Activated CD8-positive, alpha-beta T cell treated with anti-CD3 and anti-CD28 coated beads for 36 hours (primary cell): ENCODE measurements around the gene LHFPL3. TPM values are rescaled to one million over a fixed set of nuclear protein-coding genes. Genes with fewer than 3 reads are reported as not detected.

Source experiments
- ATAC-seq: fragments of 200-7000 bp; cut with Tn5 transposase; one replicate; pipeline ENCODE4 v1.10.0; 2021; ENCODE audit warnings: mild to moderate bottlenecking, moderate library complexity
- CTCF ChIA-PET: fragments of 350-600 bp; sonication (Branson Sonifier 250); formaldehyde crosslinking; loops from one replicate; lab custom pipeline; 2021; ENCODE audit warnings: antibody characterized with exemption; lab: Charles Lee
- POLR2A ChIA-PET: fragments of 350-600 bp; sonication (Branson Sonifier 250); formaldehyde crosslinking; loops from one replicate; lab custom pipeline; 2021; ENCODE audit warnings: antibody characterized with exemption; lab: Charles Lee
- DNase-seq: peaks from one replicate; pipeline ENCODE4 v3.0.0-alpha.2; 2020
- H3K27ac Mint-ChIP-seq: one replicate; pipeline ENCODE4 v1.8.0; 2021; ENCODE audit warnings: mild to moderate bottlenecking, mixed read lengths
- H3K27me3 Mint-ChIP-seq: one replicate; pipeline ENCODE4 v1.8.0; 2021; ENCODE audit warnings: mixed read lengths
- H3K36me3 Mint-ChIP-seq: one replicate; pipeline ENCODE4 v1.8.0; 2021; ENCODE audit warnings: low read depth, mixed read lengths
- H3K4me1 Mint-ChIP-seq: one replicate; pipeline ENCODE4 v1.8.0; 2021; ENCODE audit warnings: low read depth, mixed read lengths
- H3K4me3 Mint-ChIP-seq: one replicate; pipeline ENCODE4 v1.8.0; 2021; ENCODE audit warnings: mild to moderate bottlenecking, moderate library complexity, mixed read lengths
- H3K9me3 Mint-ChIP-seq: one replicate; pipeline ENCODE4 v1.8.0; 2021; ENCODE audit warnings: mixed read lengths
- CTCF ChIP-seq: fragments of 200-600 bp; IDR thresholded peaks from one replicate; pipeline ENCODE4 v1.8.0; 2022; ENCODE audit warnings: antibody characterized with exemption, mild to moderate bottlenecking
- intact Hi-C: fragments of 100-400 bp; cut with micrococcal nuclease; formaldehyde crosslinking; loops from one replicate; pipeline ENCODE4 v1.10.0; 2022
- total RNA-seq, 2 experiments: library from RNA; stranded (reverse); gene quantifications; one replicate each; pipeline ENCODE4 v1.2.3, GENCODE V29; 2021

LHFPL3 gene
- total RNA-seq, 2 experiments from 2014 or later, result not detected

DNA sequence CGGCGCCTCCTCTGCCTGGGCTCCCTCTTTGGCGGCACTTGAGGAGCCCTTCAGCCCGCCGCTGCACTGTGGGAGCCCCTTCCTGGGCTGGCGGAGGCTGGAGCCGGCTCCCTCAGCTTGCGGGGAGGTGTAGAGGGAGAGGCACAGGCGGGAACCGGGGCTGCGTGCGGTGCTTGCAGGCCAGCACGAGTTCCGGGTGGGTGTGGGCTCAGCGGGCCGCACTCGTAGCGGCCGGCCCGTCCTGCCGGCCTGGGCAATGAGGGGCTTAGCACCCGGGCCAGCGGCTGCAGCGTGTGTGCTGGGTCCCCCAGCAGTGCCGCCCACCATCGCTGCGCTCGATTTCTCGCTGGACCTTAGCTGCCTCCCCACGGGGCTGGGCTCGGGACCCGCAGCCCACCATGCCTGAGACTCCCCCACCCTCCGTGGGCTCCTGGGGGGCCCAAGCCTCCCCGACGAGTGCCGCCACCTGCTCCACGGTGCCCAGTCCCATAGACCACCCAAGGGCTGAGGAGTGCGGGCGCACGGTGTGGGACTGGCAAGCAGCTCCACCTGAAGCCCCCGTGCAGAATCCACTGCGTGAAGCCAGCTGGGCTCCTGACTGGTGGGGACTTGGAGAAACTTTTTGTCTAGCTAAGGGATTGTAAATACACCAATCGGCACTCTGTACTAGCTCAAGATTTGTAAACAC is 611.8 kb downstream of the LHFPL3 start:
- intact Hi-C loops, result loop anchor here (5.0 kb wide), 1 partner anchor 357 kb away; no protein-coding TSS in a partner anchor
- Mint-ChIP-seq H3K27ac (no peak overlapping the region), H3K4me3 (peak overlapping the region; percentile 83), H3K9me3 (peaks cover 4% of the 10 kb centered on the region), H3K27me3 (no peaks in the 10 kb centered on the region), H3K4me1 (peaks cover 39% of the 10 kb centered on the region), H3K36me3 (peaks cover 17% of the 10 kb centered on the region)
- POLR2A ChIA-PET, result interaction anchor here (0.9 to 1.7 kb wide), 12 partner anchors 8 to 77 kb away, joined by 3 to 10 read pairs (median 6); no protein-coding TSS in a partner anchor
- DNase-seq (no peak), ATAC-seq (no peak)
- no peak for TF ChIP-seq CTCF
- CTCF ChIA-PET, result interaction anchor here (1.0 to 7.9 kb wide), 6 partner anchors 13 to 57 kb away, joined by 3 to 51 read pairs (median 4); no protein-coding TSS in a partner anchor

DNA sequence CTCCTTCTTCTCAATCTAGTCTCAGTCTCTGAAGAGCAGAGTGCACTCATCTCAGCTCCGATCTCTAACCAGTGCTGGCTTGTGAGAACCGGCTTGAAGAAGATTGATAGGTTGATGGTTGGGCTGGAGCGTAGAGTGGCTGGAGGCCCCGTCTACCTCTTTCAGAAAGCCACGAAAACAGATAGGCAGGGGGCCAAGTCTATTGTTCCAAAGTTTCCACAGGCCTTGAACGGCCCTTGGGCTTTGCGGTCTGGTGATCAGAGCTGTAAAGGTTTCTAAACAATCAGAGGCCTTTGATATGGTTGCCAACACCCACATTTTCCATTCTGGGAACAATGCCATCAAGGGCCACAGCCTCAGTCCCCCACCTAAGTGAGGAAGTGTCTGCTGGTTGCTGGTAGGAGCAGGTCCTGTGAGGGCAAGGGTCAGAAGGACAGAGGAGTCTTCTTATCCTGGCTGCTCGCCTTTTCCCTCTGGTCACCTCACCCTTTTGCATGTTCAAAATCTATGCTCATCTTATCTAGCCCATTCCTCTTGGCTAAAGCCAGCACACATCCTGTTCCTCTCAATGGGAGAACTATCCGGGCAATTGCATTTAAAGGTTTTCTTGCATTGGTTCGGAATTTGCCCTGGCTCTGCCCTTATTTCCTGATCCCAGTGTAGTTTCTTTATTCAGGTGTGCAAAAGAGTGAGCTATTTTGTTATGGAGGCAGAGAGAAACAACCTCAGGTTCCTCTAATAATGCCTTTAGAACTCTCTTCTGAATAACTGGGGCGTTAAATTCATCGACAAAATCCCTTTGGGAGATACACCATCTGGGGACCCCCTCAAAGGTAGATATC is 615.3 kb downstream of the LHFPL3 start:
- peaks cover 4% of the 10 kb centered on the region for H3K9me3 Mint-ChIP-seq
- H3K4me1 Mint-ChIP-seq, result peaks cover 64% of the 10 kb centered on the region
- ATAC-seq, result peak; percentile 57
- ChIA-PET POLR2A (interaction anchor here (0.6 to 5.0 kb wide), 11 partner anchors 13 to 421 kb away, joined by 3 to 28 read pairs (median 4); partner anchors contain the start of gene KMT2E), CTCF (interaction anchor here (7.9 kb wide), 1 partner anchor 38 kb away, joined by 51 read pairs; no protein-coding TSS in a partner anchor)
- H3K27me3 Mint-ChIP-seq, result no peaks in the 10 kb centered on the region
- peak overlapping the region; percentile 83 for H3K4me3 Mint-ChIP-seq
- peak overlapping the region; percentile 100 for H3K27ac Mint-ChIP-seq
- peaks cover 22% of the 10 kb centered on the region for H3K36me3 Mint-ChIP-seq
- peak; percentile 93 for DNase-seq
- intact Hi-C loops, result loop anchor here (2.0 to 5.0 kb wide), 2 partner anchors 67 to 354 kb away; no protein-coding TSS in a partner anchor
- TF ChIP-seq CTCF, result no peak

DNA sequence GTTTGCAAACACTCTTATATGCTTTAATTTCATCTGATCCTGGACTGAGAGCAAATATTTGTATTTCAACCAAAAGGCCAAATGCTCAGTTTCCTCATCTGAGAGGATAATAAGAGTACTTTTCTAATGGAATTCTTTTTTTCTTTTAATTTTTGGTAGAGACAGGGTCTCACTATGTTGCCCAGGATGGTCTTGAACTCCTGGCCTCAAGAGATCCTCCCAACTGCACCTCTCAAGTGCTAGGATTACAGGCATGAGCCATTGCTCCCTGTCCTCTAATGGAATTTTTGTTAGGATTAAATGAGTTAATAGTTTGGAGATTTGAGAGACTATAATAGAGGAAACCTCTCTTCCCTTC is 617.2 kb downstream of the LHFPL3 start:
- intact Hi-C loops, result loop anchor here (2.0 to 5.0 kb wide), 2 partner anchors 37 to 65 kb away; no protein-coding TSS in a partner anchor
- H3K27ac Mint-ChIP-seq, result peak overlapping the region; percentile 100
- no peak for TF ChIP-seq CTCF
- POLR2A ChIA-PET, result interaction anchor here (0.7 to 5.0 kb wide), 6 partner anchors 11 to 69 kb away, joined by 3 to 28 read pairs (median 10); partner anchors contain the start of gene KMT2E
- CTCF ChIA-PET, result interaction anchor here (0.7 to 7.9 kb wide), 3 partner anchors 8 to 36 kb away, joined by 3 to 51 read pairs (median 3); no protein-coding TSS in a partner anchor
- peaks cover 3% of the 10 kb centered on the region for H3K9me3 Mint-ChIP-seq
- DNase-seq (no peak), ATAC-seq (no peak)
- H3K27me3 Mint-ChIP-seq, result no peaks in the 10 kb centered on the region
- H3K4me3 Mint-ChIP-seq, result peak overlapping the region; percentile 83
- peaks cover 22% of the 10 kb centered on the region for H3K36me3 Mint-ChIP-seq
- H3K4me1 Mint-ChIP-seq, result peaks cover 60% of the 10 kb centered on the region

GRCh38 chr7:104946338-104946737 is 617.9 kb downstream of the LHFPL3 start:
- H3K27me3 Mint-ChIP-seq, result no peaks in the 10 kb centered on the region
- H3K4me3 Mint-ChIP-seq, result no peak overlapping the region
- H3K4me1 Mint-ChIP-seq, result peaks cover 56% of the 10 kb centered on the region

More at GRCh38 chr7:104946338-104946737, 617.9 kb downstream of the LHFPL3 start:
- ATAC-seq, result no peak
- no peak for TF ChIP-seq CTCF
- Mint-ChIP-seq H3K9me3 (peaks cover 2% of the 10 kb centered on the region), H3K27ac (peak overlapping the region; percentile 100), H3K36me3 (peaks cover 16% of the 10 kb centered on the region)
- no peak for DNase-seq
- intact Hi-C loops, result loop anchor here (5.0 kb wide), 1 partner anchor 36 kb away; no protein-coding TSS in a partner anchor
- ChIA-PET CTCF (interaction anchor here (1.6 to 7.9 kb wide), 2 partner anchors 10 to 36 kb away, joined by 3 to 51 read pairs; no protein-coding TSS in a partner anchor), POLR2A (interaction anchor here (0.7 to 5.0 kb wide), 3 partner anchors 11 to 62 kb away, joined by 4 to 28 read pairs (median 17); no protein-coding TSS in a partner anchor)
